GM12872 (cell line): ENCODE measurements around the gene CD8A.

Experiments used
- CTCF ChIP-seq: IDR thresholded peaks from 3 replicates; pipeline ENCODE4 v1.5.1; 2011; ENCODE audit warnings: low read depth, mild to moderate bottlenecking, low read length, moderate library complexity; ENCODE audit not compliant: insufficient read depth

CD8A gene

GRCh38 chr2:86750240-86750839 is 40.4 kb downstream of the CD8A start:
- TF ChIP-seq CTCF = no peak

GRCh38 chr2:86747711-86748639 is 42.7 kb downstream of the CD8A start:
- no peak for TF ChIP-seq CTCF

- TF ChIP-seq CTCF = no peak
These were observed 43.8 kb downstream of the CD8A start for GRCh38 chr2:86746939-86747338.

GRCh38 chr2:86744152-86744551 is 46.6 kb downstream of the CD8A start:
- TF ChIP-seq CTCF = no peak
